ENCODE measurements around the gene CDCA7L. TPM values are rescaled to one million over a fixed set of nuclear protein-coding genes. Genes with fewer than 3 reads are reported as not detected.

The CDCA7L gene
- total RNA-seq, 4 donors from 2014 or later = 0.88 to 6.7 (median 1.8) TPM

GRCh38 chr7:21959387-21959776, 13.7 kb upstream of the CDCA7L start:
- no peak overlapping the region for H3K27ac ChIP-seq
- no peaks in the 10 kb centered on the region for H3K36me3 ChIP-seq
- TF ChIP-seq CTCF (IDR thresholded peaks at IDR 0.05 in 4 of 5, conservative IDR thresholded peaks at IDR 0.05 in 1 of 5) = no peak
- TF ChIP-seq POLR2A (IDR thresholded peaks at IDR 0.05) = no peak
- intact Hi-C loops (cut with DNase I; ENCODE audit: low total_unique reads) = no loop called here
- ATAC-seq = no peak
- H3K9me3 ChIP-seq = no peaks in the 10 kb centered on the region
- no peak for DNase-seq
- no peaks in the 10 kb centered on the region for H3K27me3 ChIP-seq
- H3K4me1 ChIP-seq = peaks cover 6% of the 10 kb centered on the region in 2 donors
- H3K4me3 ChIP-seq = no peak overlapping the region
- in situ Hi-C loops (cut with MboI; ENCODE audit: low sequenced_read_pairs in 4 of 4) = no loop called here

- Histone ChIP-seq H3K9me3 (no peaks in the 10 kb centered on the region), H3K36me3 (no peaks in the 10 kb centered on the region), H3K27ac (no peak overlapping the region), H3K27me3 (no peaks in the 10 kb centered on the region), H3K4me3 (no peak overlapping the region), H3K4me1 (peaks cover 15 to 17% of the 10 kb centered on the region in 2 donors)
- ATAC-seq = no peak
- in situ Hi-C loops (cut with MboI; ENCODE audit: low sequenced_read_pairs in 4 of 4) (no loop called here), intact Hi-C loops (cut with DNase I; ENCODE audit: low total_unique reads) (no loop called here)
- DNase-seq = no peak
- TF ChIP-seq CTCF (IDR thresholded peaks at IDR 0.05 in 4 of 5, conservative IDR thresholded peaks at IDR 0.05 in 1 of 5) (no peak), POLR2A (IDR thresholded peaks at IDR 0.05) (no peak)
These were observed 8.1 kb upstream of the CDCA7L start for GRCh38 chr7:21953781-21954180.

GRCh38 chr7:21948887-21949540, 3.3 kb upstream of the CDCA7L start:
- Histone ChIP-seq H3K27ac (no peak overlapping the region), H3K4me1 (peaks cover 6 to 7% of the 10 kb centered on the region in 2 donors), H3K9me3 (no peaks in the 10 kb centered on the region), H3K4me3 (no peak overlapping the region), H3K36me3 (no peaks in the 10 kb centered on the region), H3K27me3 (no peaks in the 10 kb centered on the region)
- intact Hi-C loops (cut with DNase I; ENCODE audit: low total_unique reads) (no loop called here), in situ Hi-C loops (cut with MboI; ENCODE audit: low sequenced_read_pairs in 4 of 4) (no loop called here)
- DNase-seq (no peak), ATAC-seq (no peak)
- TF ChIP-seq POLR2A (IDR thresholded peaks at IDR 0.05) (no peak), CTCF (IDR thresholded peaks at IDR 0.05 in 4 of 5, conservative IDR thresholded peaks at IDR 0.05 in 1 of 5) (no peak)

GRCh38 chr7:21948364-21948763, 2.7 kb upstream of the CDCA7L start:
- intact Hi-C loops (cut with DNase I; ENCODE audit: low total_unique reads) = no loop called here
- Histone ChIP-seq H3K36me3 (no peaks in the 10 kb centered on the region), H3K9me3 (no peaks in the 10 kb centered on the region), H3K4me3 (no peak overlapping the region), H3K27me3 (no peaks in the 10 kb centered on the region), H3K4me1 (peaks cover under 1 to 1% of the 10 kb centered on the region in 2 donors), H3K27ac (no peak overlapping the region)
- ATAC-seq = no peak
- in situ Hi-C loops (cut with MboI; ENCODE audit: low sequenced_read_pairs in 4 of 4) = no loop called here
- TF ChIP-seq POLR2A (IDR thresholded peaks at IDR 0.05) = no peak
- TF ChIP-seq CTCF (IDR thresholded peaks at IDR 0.05 in 4 of 5, conservative IDR thresholded peaks at IDR 0.05 in 1 of 5) = no peak
- DNase-seq = no peak

GRCh38 chr7:21947946-21948345, 2.2 kb upstream of the CDCA7L start:
- in situ Hi-C loops (cut with MboI; ENCODE audit: low sequenced_read_pairs in 4 of 4) = no loop called here
- no peak for ATAC-seq
- Histone ChIP-seq H3K4me3 (no peak overlapping the region), H3K36me3 (no peaks in the 10 kb centered on the region), H3K27ac (no peak overlapping the region), H3K9me3 (no peaks in the 10 kb centered on the region), H3K27me3 (no peaks in the 10 kb centered on the region), H3K4me1 (no peaks in the 10 kb centered on the region)
- intact Hi-C loops (cut with DNase I; ENCODE audit: low total_unique reads) = no loop called here
- TF ChIP-seq POLR2A (IDR thresholded peaks at IDR 0.05) = no peak
- no peak for TF ChIP-seq CTCF (IDR thresholded peaks at IDR 0.05 in 4 of 5, conservative IDR thresholded peaks at IDR 0.05 in 1 of 5)
- DNase-seq = no peak

Measured in gastrocnemius medialis (tissue), 4 donors.